Measurements from ENCODE around the gene JMJD1C.
A peak's percentile ranks its signal among the peaks of the same experiment; 100 is the strongest.
"Not testable (repeated sequence)": the region's sequence is repeated elsewhere in the genome, so short reads cannot be mapped to it uniquely, and the experiment has no call there.

JMJD1C gene, protein sequence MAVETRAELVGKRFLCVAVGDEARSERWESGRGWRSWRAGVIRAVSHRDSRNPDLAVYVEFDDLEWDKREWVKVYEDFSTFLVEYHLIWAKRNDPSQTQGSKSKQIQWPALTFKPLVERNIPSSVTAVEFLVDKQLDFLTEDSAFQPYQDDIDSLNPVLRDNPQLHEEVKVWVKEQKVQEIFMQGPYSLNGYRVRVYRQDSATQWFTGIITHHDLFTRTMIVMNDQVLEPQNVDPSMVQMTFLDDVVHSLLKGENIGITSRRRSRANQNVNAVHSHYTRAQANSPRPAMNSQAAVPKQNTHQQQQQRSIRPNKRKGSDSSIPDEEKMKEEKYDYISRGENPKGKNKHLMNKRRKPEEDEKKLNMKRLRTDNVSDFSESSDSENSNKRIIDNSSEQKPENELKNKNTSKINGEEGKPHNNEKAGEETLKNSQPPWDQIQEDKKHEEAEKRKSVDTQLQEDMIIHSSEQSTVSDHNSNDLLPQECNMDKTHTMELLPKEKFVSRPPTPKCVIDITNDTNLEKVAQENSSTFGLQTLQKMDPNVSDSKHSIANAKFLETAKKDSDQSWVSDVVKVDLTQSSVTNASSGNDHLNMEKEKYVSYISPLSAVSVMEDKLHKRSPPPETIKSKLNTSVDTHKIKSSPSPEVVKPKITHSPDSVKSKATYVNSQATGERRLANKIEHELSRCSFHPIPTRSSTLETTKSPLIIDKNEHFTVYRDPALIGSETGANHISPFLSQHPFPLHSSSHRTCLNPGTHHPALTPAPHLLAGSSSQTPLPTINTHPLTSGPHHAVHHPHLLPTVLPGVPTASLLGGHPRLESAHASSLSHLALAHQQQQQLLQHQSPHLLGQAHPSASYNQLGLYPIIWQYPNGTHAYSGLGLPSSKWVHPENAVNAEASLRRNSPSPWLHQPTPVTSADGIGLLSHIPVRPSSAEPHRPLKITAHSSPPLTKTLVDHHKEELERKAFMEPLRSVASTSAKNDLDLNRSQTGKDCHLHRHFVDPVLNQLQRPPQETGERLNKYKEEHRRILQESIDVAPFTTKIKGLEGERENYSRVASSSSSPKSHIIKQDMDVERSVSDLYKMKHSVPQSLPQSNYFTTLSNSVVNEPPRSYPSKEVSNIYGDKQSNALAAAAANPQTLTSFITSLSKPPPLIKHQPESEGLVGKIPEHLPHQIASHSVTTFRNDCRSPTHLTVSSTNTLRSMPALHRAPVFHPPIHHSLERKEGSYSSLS (N-terminal part only)

DNA sequence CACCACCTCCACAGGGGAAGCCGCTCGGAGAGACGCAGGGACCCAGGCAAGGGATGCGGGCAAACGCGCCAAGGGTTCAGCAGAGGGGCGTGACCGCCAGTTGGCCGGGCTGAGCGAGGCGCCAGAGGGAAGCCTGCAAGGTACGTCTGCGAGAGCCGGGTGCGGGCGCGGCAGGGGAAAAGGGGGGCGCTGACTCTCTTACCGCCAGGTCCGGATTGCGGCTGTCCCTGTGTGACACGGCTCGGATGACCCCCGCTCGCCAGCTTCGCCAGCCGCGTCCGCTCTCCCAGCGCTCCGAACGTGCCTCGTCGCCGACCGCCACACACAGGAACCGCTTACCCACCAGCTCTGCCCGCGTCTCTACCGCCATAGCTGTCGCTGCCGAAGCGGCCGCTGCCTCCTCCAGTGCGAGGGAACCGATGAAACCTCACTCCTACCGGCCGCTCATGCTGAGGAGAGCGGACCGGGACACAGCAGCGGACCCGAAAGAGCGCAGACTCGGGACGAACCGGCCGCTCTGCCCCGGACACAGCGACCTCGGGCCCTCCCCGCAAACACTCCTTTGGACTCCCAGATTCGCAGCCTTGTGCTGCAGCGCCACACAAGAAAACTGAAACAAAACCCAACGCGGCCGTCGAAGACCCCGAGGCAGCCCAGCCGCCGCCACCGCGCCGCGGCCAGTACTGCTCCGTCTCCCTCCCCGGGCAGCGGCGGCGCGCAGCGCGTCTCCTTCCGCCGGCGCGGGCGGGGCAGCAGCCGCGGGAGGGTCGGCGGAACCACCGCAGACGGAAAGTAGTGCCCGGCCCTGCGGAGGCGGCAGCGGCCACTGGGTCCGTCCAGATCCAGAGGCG, at the start of gene JMJD1C:
Gene JMJD1C (minus strand): TSS at position 685 of the 851 bp plus-strand sequence. CDS start 315 bp downstream, at position 370.
- peak; percentile 89 for DNase-seq

DNA sequence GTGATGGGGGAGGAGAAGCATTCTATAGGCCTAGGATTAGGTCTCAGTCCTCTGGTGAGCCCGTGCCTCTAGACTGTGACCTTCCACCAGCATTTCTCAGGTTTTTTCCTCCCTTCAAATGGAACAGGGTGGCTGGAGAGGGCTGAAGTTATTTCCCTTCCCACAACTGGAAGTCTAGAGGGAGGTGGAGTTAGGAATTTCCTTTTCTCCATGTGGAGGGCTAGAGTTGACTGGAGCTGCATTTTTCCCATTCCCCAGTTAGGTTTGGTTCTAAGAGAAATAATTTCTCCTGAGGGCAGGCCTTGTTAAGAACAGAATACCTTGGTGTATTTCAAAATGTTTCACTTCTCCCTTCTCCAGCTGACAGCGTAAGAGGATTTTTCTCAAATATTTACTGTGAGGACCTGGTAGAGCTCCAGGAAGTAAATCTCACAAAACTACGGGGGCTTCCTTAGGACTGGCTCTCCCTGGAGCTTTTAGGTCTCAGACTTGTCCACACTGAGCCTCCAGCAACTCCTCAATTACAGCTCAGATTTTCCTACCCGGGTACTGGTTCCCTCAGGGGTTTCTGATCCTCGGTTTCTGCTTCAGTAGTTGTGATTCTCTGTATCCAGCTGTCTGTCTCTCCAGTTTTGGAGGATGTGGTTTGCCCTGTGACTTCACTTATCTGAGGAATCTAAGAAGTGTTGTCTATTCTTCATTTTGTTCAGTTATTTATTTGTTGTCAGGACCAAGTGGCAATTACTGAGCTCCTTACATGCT, 49.4 kb upstream of the JMJD1C start:
- DNase-seq, result no peak

DNA sequence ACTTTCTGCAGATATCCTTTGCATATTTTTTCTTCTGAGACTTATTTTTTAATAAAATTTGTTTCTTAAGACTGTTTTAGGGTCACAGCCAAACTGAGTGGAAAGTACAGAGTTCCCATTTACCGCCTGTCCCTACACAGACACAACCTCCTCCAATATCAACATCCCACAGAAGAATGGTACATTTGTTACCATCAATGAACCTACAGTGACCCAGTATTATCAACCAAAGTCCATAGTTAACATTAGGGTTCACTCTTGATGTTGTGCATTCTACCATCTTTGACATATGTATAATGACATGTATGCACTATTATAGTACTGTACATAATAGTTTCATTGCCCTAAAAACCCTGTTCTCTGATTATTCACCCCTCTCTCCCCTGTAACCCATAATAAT, 40.8 kb upstream of the JMJD1C start:
- DNase-seq, result no peak

DNA sequence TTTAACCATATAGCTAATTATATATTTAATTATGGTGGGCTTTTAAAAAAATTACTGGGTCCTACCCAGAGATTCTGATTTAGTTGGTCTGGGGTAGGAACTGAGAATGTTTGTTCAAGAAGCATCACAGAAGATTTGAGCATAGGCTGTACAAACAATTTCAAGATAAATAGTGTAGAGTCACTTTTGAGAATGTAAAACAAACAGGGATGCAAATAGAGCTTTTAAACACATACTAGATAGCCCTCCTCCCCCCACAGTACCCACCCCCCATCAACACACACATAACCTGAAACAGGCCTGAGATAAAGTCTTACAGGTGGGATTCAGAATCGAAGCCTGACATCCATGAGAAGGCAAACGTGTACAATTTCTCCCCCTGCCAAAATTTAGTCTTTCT, 39.8 kb upstream of the JMJD1C start:
- no peak for DNase-seq

DNA sequence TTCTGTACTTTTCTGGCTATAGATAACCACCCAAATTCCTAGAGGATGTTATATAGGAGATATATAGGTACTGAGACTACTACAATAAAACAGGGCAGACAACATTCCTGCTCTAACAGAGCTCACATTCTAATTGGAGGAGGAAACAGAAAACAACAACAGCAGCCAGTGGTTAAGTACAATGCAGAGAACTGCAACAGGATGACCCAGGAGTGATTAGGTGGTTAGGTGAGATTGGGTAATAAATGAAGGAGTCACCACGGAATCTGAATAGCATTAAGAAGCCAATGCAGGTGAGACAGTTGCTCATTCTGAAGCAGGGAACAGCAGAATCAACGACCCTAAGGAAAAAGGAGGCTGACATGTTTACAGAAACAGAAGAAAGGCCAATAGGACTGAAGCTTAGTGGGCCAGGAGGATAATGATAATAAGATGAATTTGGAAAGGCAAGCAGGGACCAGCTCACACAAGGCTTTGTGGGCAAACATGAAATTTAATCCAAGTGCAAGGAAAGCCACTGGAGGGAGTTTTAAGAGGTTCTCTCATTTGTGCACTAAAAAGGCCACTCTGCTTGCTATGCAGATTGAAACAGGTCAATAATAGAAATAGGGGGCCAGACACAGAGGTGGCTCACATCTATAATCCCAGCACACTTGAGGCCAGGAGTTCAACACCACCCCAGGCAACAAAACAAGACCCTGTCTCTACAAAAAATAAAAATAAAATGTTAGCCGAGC, 38.5 kb upstream of the JMJD1C start:
- DNase-seq, result no peak

DNA sequence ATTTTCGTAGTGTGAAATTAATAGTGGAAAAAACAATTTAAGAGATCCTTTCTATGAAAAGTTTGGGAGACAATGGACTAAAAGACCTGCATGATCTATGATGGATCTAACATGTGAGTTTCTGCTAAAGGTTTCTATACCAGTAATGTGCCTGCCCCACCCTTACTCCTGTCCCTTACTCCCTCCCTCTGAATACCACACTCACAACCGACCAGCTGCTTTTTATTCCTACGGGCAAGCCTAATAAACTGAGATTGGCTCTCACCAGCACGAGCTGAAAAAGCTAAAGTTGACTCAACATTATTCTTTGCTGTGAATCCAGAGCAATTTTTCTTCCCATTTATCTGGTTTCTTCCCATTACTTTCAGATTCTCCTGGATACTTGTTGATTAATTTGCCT, 37.6 kb upstream of the JMJD1C start:
- no peak for DNase-seq

DNA sequence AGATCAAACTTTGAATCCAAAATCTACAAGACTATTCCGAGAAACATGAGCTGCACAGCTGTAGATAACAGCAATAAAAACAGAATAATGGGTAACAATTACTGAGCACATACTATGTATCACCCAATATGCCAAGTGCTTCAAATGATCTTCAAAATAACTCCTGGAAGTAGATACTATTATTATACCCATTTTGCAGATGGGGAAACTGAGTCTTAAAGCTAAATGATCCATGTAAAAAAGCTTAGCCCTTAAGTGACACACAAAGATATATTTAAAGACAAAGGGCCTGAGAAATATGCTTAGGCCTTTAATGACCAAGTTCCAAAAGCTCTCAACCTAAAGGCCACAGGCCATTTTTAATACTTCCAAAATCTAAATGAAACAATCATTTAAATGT, 37.1 kb upstream of the JMJD1C start:
- no peak for DNase-seq

DNA sequence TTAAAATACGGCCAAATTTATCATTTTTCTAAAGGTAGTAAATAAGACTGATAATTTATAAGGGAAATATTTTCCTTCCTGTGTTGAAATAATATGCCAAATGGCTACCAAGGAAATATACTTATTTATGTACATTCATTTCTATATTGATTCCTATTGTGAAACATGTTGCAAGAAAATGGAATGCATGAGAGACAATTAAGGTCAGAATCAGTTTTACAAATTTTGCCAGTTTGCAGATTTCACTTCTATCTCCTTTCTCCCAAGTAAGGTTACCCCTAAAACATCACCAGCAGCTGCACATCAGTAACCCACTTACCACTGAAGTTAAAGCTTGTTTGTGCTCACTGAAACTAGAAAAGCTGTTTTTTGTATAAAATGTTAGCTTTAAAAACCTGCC, 36.2 kb upstream of the JMJD1C start:
- no peak for DNase-seq

DNA sequence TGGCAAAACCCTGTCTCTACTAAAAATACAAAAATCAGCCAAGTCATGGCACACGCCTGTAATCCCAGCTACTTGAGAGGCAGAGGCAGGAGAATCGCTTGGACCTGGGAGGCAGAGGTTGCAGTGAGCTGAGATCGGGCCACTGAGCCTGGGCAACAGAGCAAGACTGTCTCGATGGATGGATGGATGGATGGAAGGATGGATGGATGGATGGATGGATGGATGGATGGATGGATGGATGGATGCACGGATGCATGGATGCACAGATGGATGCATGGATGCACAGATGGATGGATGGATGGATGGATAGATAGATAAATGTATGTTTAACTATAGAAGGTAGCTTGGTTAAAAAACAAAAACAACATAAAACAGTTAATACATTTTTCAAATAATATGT, 34.8 kb upstream of the JMJD1C start:
- not testable (repeated sequence) for DNase-seq

DNA sequence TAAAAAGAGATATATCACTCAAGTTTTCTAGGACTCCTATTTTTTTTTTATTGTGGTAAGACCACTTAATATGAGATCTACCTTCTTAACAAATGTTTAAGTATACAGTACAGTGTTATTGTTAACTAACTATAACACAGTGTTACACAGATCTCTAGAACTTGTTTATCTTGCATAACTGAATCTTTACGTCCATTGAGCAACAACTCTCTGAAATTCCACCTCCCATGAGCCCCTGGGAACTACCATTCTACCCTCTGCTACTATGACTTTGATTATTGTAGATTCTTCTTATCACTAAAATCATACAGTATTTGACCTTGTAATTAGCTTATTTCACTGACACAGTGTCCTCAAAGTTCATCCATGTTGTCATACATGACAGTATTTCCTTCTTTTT, 32.9 kb upstream of the JMJD1C start:
- no peak for DNase-seq

DNA sequence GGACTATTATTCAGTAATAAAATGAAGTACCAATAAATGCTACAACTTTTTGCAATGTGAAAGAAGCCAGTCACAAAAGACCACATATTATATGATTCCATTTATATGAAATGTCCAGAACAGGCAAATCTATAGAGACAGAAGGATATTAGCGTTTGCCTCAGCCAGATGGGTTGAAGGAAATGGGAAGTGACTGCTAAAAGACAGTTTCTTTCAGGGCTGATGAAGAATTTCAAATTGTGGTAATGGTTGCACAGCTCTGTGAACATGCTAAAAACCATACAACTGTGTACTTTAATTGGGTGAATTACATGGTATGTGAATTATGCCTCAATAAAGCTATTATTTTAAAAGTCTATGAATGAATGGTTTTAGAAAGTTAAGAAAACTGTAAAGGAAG, 31.5 kb upstream of the JMJD1C start:
- DNase-seq, result no peak

DNA sequence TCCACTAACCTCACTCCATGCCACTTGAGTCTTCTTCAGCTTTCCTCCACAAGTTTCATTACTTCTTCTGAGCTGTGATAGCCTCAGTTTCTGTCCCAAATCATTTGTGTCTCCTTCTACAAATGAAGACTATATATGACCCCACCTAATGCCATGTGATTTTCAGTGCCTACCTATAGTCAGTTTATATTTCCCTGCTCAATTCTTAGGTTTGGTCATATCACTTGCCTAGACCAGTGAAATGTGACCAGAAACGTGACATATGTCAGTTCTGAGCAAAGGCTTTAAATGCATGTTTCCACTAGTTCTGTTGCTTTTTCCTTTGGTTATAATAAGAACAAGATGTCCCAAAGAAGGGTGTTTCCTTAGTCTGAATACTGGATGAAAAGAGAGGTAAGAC, 30.8 kb upstream of the JMJD1C start:
- DNase-seq, result no peak

DNA sequence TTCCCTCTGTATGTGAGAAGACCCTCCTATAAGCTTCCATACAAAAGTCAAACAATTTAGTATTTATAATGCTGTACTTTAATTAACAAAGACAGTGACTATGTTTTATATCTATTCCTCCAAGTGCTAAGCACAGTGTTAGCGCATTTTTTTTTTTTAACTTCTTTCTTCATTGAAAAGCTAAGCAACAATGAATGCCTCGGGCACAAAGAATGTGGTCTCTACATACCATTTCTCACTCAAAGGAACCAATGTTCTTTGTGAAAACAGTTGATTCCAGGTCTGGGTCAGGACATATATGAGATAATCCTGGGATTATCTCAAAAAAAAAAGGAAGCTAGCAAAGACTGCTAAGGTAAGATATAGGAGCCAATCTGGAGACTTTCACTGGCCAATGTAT, 29.2 kb upstream of the JMJD1C start:
- DNase-seq, result no peak

DNA sequence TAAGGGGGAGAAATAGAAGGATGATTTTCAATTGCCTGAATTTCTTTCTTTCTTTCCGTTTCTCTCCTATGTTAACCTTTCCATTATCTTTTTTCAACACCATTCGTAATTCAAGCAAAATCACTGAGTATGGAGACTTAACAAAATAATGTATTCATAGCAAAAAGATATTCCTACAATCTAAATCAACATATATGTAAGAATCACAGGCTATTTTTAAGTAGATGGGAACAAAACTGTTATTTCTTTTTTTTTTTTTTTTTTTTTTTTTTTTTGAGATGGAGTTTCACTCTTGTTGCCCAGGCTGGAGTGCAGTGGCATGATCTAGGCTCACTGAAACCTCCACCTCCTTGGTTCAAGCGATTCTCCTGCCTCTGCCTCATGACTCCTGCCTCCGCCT, 27.2 kb upstream of the JMJD1C start:
- no peak for DNase-seq

DNA sequence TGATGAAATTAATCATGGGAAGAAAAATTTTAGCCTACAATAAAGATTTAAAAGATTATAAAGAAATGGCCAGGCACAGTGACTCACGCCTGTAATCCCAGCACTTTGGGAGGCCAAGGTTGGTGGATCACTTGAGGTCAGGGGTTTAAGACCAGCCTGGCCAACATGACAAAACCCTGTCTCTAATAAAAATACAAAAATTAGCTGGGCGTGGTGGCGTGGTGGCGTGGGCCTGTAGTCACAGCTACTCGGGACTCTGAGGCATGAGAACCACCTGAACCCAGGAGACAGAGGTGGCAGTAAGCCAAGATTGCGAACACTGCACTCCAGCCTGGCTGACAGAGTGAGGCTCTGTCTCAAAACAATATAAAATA, 26.5 kb upstream of the JMJD1C start:
- not testable (repeated sequence) for DNase-seq

DNA sequence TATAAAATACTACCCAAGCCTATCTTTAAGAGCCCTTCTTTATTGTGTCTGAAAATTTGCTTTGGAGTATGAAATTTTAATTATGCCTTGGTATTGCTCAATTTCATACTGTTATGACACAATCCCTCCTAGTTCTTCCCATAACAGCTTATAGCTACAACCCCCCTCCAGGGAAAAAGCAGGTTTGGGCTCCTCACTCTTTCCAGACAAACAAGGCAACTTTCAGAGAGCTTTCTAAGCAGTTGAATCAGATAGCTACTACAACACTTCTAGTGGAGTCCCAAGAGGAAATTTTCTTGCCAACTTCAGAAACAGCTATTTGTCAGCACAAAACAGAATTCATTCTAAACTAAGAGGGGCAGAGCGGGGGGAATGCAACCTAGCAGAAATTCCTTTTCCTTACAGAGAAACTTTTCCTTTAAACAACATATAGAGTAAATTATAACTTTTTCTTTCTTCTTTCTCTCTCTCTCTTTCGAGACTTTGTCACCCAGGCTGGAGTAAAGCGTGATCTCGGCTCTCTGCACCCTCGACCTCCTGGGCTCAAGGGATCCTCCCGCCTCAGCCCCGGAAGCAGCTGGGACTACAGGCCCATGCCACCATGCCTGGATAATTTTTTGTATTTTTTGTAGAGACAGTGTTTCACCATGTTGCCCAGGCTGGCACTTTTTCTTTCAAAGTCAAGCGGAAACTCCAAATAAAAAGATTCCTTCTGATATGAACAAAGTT, 26.0 kb upstream of the JMJD1C start:
- peak; percentile 51 for DNase-seq

DNA sequence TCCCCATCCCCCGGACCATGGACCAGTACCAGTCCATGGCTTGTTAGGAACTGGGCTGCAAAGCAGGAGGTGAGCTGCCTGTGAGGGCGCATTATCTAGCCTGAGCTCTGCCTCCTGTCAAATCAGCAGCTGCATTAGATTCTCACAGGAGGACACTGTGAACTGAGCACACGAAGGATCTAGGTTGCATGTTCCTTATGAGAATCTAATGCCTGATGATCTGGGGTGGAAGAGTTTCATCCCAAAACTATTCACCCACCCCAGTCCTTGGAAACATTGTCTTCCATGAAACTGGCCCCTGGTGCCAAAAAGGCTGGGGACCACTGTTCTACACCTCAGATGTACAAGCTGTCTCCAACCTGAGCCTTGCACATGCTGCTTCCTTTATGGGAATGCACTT, 24.1 kb upstream of the JMJD1C start:
- DNase-seq, result no peak

DNA sequence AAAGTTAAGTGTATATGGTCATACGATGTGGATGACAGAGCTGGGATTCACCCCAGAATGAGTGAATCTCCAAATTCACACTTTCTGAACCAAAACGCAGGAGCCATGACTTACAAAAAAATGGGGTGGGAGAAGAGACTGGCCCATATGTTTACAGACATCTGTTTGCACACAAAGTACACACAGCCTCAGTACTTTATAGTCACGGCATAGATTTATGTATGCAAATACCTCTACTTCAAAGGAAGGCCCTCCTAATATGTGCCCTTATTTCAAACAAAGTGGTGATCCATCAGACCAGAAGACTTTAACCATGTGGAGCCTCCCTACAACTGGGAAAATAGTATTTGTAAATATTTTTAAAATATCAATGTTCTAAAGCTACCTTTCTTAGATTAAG, 22.2 kb upstream of the JMJD1C start:
- no peak for DNase-seq

DNA sequence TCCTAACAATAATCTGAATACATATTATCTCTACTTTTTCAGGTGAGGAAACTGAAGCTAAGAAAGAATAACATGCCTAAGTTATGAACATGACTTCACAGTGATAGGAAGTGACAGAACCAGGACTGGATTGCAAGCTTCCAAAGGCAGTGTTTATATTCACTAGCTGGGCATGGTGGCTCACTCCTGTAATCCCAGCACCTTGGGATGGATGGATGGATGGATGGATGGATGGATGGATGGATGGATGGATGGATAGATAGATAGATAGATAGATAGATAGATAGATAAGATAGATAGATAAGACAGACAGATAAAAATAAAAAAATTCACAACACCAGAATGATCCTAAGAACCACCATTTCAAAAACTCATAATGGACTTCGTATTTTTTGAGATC, 18.2 kb upstream of the JMJD1C start:
- DNase-seq, result no peak

DNA sequence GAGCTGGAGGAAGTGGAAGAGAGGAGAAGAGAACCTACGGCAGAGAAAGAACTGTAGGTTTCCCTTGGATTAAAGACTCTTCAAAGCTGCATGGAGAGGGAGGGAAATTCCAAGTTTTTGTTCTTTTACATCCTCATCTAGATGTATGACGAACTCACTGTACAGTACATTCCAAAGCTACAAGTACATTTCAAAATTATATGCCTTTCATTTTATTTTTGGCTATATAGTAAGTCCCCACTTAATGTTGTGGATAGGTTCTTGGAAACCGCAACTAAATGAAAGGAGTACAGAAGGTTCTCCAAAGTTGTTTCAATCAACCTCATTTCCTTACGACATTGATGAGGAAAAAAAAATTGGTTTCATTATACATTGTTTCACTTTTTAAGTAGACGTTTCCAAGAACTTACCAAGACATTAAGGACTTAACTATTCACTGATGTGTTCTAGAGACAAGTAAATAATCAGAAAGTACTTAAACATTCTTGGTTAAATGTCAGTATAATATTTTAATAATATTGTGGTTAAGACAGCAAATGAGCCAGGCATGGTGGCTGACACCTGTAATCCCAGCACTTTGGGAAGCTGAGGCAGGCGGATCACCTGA, 16.1 kb upstream of the JMJD1C start:
- DNase-seq, result no peak

Data from femur (tissue), 1 donor.